ENCODE measurements around the gene POLR2I.

- TF ChIP-seq, protein P1, sequence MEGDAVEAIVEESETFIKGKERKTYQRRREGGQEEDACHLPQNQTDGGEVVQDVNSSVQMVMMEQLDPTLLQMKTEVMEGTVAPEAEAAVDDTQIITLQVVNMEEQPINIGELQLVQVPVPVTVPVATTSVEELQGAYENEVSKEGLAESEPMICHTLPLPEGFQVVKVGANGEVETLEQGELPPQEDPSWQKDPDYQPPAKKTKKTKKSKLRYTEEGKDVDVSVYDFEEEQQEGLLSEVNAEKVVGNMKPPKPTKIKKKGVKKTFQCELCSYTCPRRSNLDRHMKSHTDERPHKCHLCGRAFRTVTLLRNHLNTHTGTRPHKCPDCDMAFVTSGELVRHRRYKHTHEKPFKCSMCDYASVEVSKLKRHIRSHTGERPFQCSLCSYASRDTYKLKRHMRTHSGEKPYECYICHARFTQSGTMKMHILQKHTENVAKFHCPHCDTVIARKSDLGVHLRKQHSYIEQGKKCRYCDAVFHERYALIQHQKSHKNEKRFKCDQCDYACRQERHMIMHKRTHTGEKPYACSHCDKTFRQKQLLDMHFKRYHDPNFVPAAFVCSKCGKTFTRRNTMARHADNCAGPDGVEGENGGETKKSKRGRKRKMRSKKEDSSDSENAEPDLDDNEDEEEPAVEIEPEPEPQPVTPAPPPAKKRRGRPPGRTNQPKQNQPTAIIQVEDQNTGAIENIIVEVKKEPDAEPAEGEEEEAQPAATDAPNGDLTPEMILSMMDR (IDR thresholded peaks at IDR 0.05; ENCODE audit: low read depth, low read length) = no peak
- TF ChIP-seq EZH2phosphoT487 (IDR thresholded peaks at IDR 0.05; ENCODE audit: low read depth) = no peak
Observed at GRCh38 chr19:36101550-36102327, 12.9 kb downstream of the POLR2I start.
